Activated T-cell treated with anti-CD3 and anti-CD28 coated beads, Interleukin-2, amount 50 U/mL, for 1 hour (primary cell): Measurements from ENCODE around the gene SOX6.

Experiments
- DNase-seq: peaks from one replicate; pipeline ENCODE4 v3.0.0-alpha.2; 2020

SOX6 gene

GRCh38 chr11:16363706-16364105, 7.4 kb upstream of the SOX6 start:
- DNase-seq, result no peak

GRCh38 chr11:16361108-16361865, 4.9 kb upstream of the SOX6 start:
- DNase-seq, result no peak

- DNase-seq, result no peak
Observed at GRCh38 chr11:16359369-16359768, 3.0 kb upstream of the SOX6 start.

GRCh38 chr11:16358726-16359125, 2.4 kb upstream of the SOX6 start:
- no peak for DNase-seq

GRCh38 chr11:16357775-16358174, 1.4 kb upstream of the SOX6 start:
- DNase-seq, result no peak

- DNase-seq, result no peak
Observed at GRCh38 chr11:16356761-16357393, 531 bp upstream of the SOX6 start.

- no peak for DNase-seq
Observed at GRCh38 chr11:16352707-16353106, 3.6 kb downstream of the SOX6 start.

- DNase-seq, result no peak
Observed at GRCh38 chr11:16350125-16350524, 6.2 kb downstream of the SOX6 start.

- no peak for DNase-seq
Observed at GRCh38 chr11:16347928-16348685, 8.2 kb downstream of the SOX6 start.

- DNase-seq, result no peak
Observed at GRCh38 chr11:16346975-16347374, 9.4 kb downstream of the SOX6 start.

GRCh38 chr11:16341853-16342252, 14.5 kb downstream of the SOX6 start:
- no peak for DNase-seq

- DNase-seq, result no peak
Observed at GRCh38 chr11:16338393-16338792, 18.0 kb downstream of the SOX6 start.

GRCh38 chr11:16337421-16338213, 18.7 kb downstream of the SOX6 start:
- no peak for DNase-seq

GRCh38 chr11:16336721-16337120, 19.6 kb downstream of the SOX6 start:
- DNase-seq, result no peak

- DNase-seq, result no peak
Observed at GRCh38 chr11:16336204-16336603, 20.1 kb downstream of the SOX6 start.

GRCh38 chr11:16335236-16335962, 20.9 kb downstream of the SOX6 start:
- DNase-seq, result no peak

- DNase-seq, result no peak
Observed at GRCh38 chr11:16326679-16327297, 29.6 kb downstream of the SOX6 start.

- no peak for DNase-seq
Observed at GRCh38 chr11:16322190-16322589, 34.2 kb downstream of the SOX6 start.

- no peak for DNase-seq
Observed at GRCh38 chr11:16321148-16321547, 35.2 kb downstream of the SOX6 start.

- DNase-seq, result no peak
Observed at GRCh38 chr11:16318320-16318719, 38.0 kb downstream of the SOX6 start.

GRCh38 chr11:16317712-16318111, 38.6 kb downstream of the SOX6 start:
- no peak for DNase-seq

- no peak for DNase-seq
Observed at GRCh38 chr11:16313846-16314245, 42.5 kb downstream of the SOX6 start.
